Skin of body (tissue), 3 donors: ENCODE data around the gene TNNC2. TPM values are rescaled to one million over a fixed set of nuclear protein-coding genes. Genes with fewer than 3 reads are reported as not detected.

Experiments
- DNase-seq: peaks from one replicate; lab custom pipeline; 2025; lab: John Stamatoyannopoulos, UW
- small RNA-seq: library from RNA; depleted of rRNA; stranded (forward); fragments of <200 nt; gene quantifications from one replicate; pipeline ENCODE3, GENCODE V24; 2014; ENCODE audit warnings: low replicate concordance
- total RNA-seq: library from RNA; depleted of rRNA; stranded (reverse); fragments of >200 nt; gene quantifications from one replicate; pipeline ENCODE4 v1.2.3, GENCODE V29; 2014

The TNNC2 gene
- total RNA-seq, 1 donor from 2014 or later, result 472 TPM

- no peak for DNase-seq
Measured at GRCh38 chr20:45782890-45783289, 44.2 kb downstream of the TNNC2 start.

GRCh38 chr20:45781391-45781931 lies 45.7 kb downstream of the TNNC2 start:
- no peak for DNase-seq

DNA sequence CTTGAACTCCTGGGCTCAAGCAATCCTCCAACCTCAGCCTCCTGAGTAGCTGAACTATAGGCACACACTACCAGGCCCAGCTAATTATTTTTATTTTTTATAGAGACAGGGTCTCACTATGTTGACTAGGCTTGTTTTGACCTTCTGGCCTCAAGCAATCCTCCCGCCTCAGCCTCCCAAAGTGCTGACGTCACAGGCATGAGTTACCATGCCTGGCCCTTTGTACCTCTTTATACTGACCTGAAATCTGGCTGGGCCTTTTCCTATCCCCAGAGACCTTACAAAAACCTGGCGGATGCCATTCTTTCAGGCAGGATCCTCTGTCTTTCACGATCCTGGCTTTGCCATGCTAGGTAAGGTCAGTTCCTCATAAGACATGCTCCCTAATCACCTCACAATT lies 47.0 kb downstream of the TNNC2 start:
- no peak for DNase-seq

- DNase-seq, result peak; percentile 89
Measured at GRCh38 chr20:45779011-45779915, 47.8 kb downstream of the TNNC2 start.

DNA sequence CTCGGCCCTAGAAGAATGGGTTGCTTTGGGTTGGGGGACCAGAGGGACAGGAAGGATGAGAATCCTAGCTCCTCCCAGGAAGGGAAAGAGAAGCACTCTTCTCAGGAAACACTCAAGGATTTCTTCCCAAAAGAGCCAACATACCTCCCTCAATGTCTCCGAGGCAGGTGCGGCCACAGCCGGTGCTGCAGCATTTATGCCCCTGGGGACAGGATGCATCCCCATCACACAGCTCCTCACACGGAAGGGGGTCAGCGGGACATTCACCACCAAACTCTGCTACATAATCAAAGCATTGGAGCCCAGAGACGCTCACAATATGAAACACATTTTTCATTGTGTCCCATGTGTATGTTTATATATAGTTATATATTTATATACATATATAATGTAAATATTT lies 50.2 kb downstream of the TNNC2 start:
- DNase-seq, result no peak

DNA sequence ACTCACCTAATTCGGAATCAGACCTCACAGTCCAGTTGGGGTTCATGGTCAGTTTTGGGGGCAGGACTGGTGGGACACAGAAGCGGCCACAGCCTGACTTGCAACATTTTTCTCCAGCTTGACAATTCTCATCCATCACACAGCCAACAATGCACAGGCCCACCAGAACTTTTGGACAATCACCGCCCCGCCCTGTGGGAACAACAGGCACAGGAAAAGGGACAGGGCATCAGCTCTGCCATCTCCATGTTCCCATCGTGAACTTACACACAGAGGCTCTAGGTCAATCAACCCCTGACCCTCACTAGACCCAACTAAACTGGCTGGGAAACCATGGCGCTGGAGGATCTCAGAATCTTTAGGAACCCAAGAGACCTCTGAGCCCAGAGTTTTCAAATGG lies 51.7 kb downstream of the TNNC2 start:
- no peak for DNase-seq

DNA sequence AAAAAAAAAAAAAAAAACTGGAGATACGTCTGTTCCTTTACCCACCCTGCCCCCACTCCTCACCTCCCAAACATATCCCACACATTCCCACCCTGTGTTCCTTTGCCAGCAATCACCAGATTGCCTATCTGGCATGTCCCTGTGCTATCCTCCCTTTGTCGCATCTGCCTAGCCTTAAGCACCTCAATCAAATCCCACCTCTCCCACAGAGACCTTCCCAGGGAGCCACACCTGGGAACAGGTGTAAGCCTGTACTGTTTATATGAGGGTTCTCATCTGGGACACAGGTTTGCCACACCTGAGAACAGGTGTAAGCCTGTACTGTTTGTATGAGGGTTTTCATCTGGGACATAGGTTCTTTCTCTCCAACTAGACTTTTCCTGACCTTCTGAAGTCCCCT lies 52.2 kb downstream of the TNNC2 start:
- DNase-seq, result no peak

Small RNA genes within 50 kb of the gene (small RNA-seq; reads per million reads assigned to genes)
- gene RNU6ATAC38P, result not detected

Other genes with a start within 250 kb of the TNNC2 start
- gene WFDC8, start 248.0 kb downstream of the TNNC2 start, total RNA-seq, result not detected
- gene WFDC10A, start 197.6 kb downstream of the TNNC2 start, total RNA-seq, result not detected
- gene WFDC9, start 196.0 kb downstream of the TNNC2 start, total RNA-seq, result not detected
- not detected for gene WFDC11, start 157.1 kb downstream of the TNNC2 start, total RNA-seq
- gene WFDC13, start 125.3 kb downstream of the TNNC2 start, total RNA-seq, result not detected
- not detected for gene WFDC10B, start 122.3 kb downstream of the TNNC2 start, total RNA-seq
- gene SPINT4, start 105.0 kb downstream of the TNNC2 start, total RNA-seq, result not detected
- gene WFDC3, start 35.4 kb downstream of the TNNC2 start, total RNA-seq, result 0.39 TPM
- 15.8 TPM for gene DNTTIP1, start 35.4 kb downstream of the TNNC2 start, total RNA-seq
- gene UBE2C, start 14.7 kb downstream of the TNNC2 start, total RNA-seq, result 11.9 TPM
- gene SNX21, start 6.5 kb upstream of the TNNC2 start, total RNA-seq, result 22.8 TPM
- 15.8 TPM for gene ACOT8, start 30.1 kb upstream of the TNNC2 start, total RNA-seq
- gene ZSWIM3, start 30.3 kb upstream of the TNNC2 start, total RNA-seq, result 3.6 TPM
- 4.0 TPM for gene ZSWIM1, start 53.9 kb upstream of the TNNC2 start, total RNA-seq
- 0.69 TPM for gene SPATA25, start 60.3 kb upstream of the TNNC2 start, total RNA-seq
- 2.9 TPM for gene NEURL2, start 63.9 kb upstream of the TNNC2 start, total RNA-seq
- 30.9 TPM for gene CTSA, start 64.0 kb upstream of the TNNC2 start, total RNA-seq
- 27.1 TPM for gene PLTP, start 84.8 kb upstream of the TNNC2 start, total RNA-seq
- gene PCIF1, start 107.4 kb upstream of the TNNC2 start, total RNA-seq, result 13.5 TPM
- gene ZNF335, start 144.9 kb upstream of the TNNC2 start, total RNA-seq, result 12.2 TPM
- gene MMP9, start 181.6 kb upstream of the TNNC2 start, total RNA-seq, result 5.1 TPM
- 0.69 TPM for gene SLC12A5, start 201.9 kb upstream of the TNNC2 start, total RNA-seq